Neural cell (in vitro differentiated cells): ENCODE data around the gene HDAC9. TPM values are rescaled to one million over a fixed set of nuclear protein-coding genes. Genes with fewer than 3 reads are reported as not detected.

Experiments used
- H2AFZ ChIP-seq: fragments of 200-600, 300-800 bp; sonication (generic), shearing (Covaris generic); 2 replicates; pipeline ENCODE4 v1.6.0; 2014; ENCODE audit warnings: low read depth, mild to moderate bottlenecking, antibody characterized with exemption, low read length, moderate library complexity
- H3F3A ChIP-seq: fragments of 200-600 bp; shearing (Covaris generic); 2 replicates; pipeline ENCODE4 v1.6.1; 2016; ENCODE audit warnings: mild to moderate bottlenecking, moderate library complexity, mixed read lengths, antibody characterized with exemption, low read length; ENCODE audit not compliant: insufficient read depth, poor library complexity, severe bottlenecking
- H3K27ac ChIP-seq: fragments of 200-600, 300-800 bp; sonication (generic), shearing (Covaris generic); 2 replicates; pipeline ENCODE4 v1.5.1; 2014; ENCODE audit warnings: mild to moderate bottlenecking, low read length, moderate library complexity
- H3K27me3 ChIP-seq: fragments of 300-800, 200-600 bp; sonication (generic), shearing (Covaris generic); 2 replicates; pipeline ENCODE4 v1.6.0; 2014; ENCODE audit warnings: mild to moderate bottlenecking, low read depth, low read length, moderate library complexity; ENCODE audit not compliant: insufficient read depth
- H3K36me3 ChIP-seq: fragments of 300-800, 200-600 bp; sonication (generic), shearing (Covaris generic); 2 replicates; pipeline ENCODE4 v1.5.1; 2014; ENCODE audit warnings: mild to moderate bottlenecking, antibody characterized with exemption, low read length, moderate library complexity; ENCODE audit not compliant: insufficient read depth
- H3K4me2 ChIP-seq: fragments of 300-800, 200-600 bp; sonication (generic), shearing (Covaris generic); 2 replicates; pipeline ENCODE4 v1.6.0; 2014; ENCODE audit warnings: mild to moderate bottlenecking, low read length
- H3K4me3 ChIP-seq: fragments of 300-800, 200-600 bp; sonication (generic), shearing (Covaris generic); 2 replicates; pipeline ENCODE4 v1.5.1; 2014; ENCODE audit warnings: mild to moderate bottlenecking, low read length, moderate library complexity
- H3K79me2 ChIP-seq: fragments of 200-600 bp; shearing (Covaris generic); replicated peaks from 2 replicates; pipeline ENCODE4 v1.6.0; 2014; ENCODE audit warnings: mild to moderate bottlenecking, low read length, moderate library complexity; ENCODE audit not compliant: insufficient read depth
- H3K9ac ChIP-seq: fragments of 300-800, 200-600 bp; sonication (generic), shearing (Covaris generic); 2 replicates; pipeline ENCODE4 v1.6.1; 2016; ENCODE audit warnings: mild to moderate bottlenecking, low read length, mixed read lengths
- H3K9me2 ChIP-seq: fragments of 200-600 bp; shearing (Covaris generic); 2 replicates; pipeline ENCODE4 v1.6.1; 2016; ENCODE audit warnings: mild to moderate bottlenecking, low read length, mixed read lengths; ENCODE audit not compliant: insufficient read depth
- H3K9me3 ChIP-seq: fragments of 200-600, 300-800 bp; sonication (generic), shearing (Covaris generic); 2 replicates; pipeline ENCODE4 v1.6.1; 2016; ENCODE audit warnings: mild to moderate bottlenecking, mixed run types, low read length, moderate library complexity, mixed read lengths
- H4K20me1 ChIP-seq: fragments of 200-600 bp; shearing (Covaris generic); 2 replicates; pipeline ENCODE4 v1.6.1; 2016; ENCODE audit warnings: mild to moderate bottlenecking, mixed run types; ENCODE audit not compliant: insufficient read depth
- CTCF ChIP-seq: fragments of 450-650 bp; IDR thresholded peaks from 2 replicates; pipeline ENCODE4 v1.5.1; 2014; ENCODE audit warnings: antibody characterized with exemption, mild to moderate bottlenecking, moderate library complexity; ENCODE audit not compliant: poor library complexity, severe bottlenecking
- EP300 ChIP-seq: fragments of 450-650 bp; conservative IDR thresholded peaks from 2 replicates; pipeline ENCODE4 v1.6.1; 2014; ENCODE audit warnings: antibody characterized with exemption, mild to moderate bottlenecking, moderate library complexity; ENCODE audit not compliant: poor library complexity, severe bottlenecking
- EZH2 ChIP-seq: fragments of 200-600, 300-800 bp; shearing (Covaris generic), sonication (generic); IDR thresholded peaks from 2 replicates; pipeline ENCODE4 v1.6.1; 2014; ENCODE audit warnings: antibody characterized with exemption, low read length, borderline replicate concordance, mild to moderate bottlenecking; ENCODE audit not compliant: insufficient read depth, poor library complexity, severe bottlenecking
- MXI1 ChIP-seq: fragments of 450-650 bp; conservative IDR thresholded peaks from 2 replicates; pipeline ENCODE4 v1.6.1; 2014; ENCODE audit warnings: antibody characterized with exemption, mild to moderate bottlenecking; ENCODE audit not compliant: poor library complexity, severe bottlenecking
- POLR2AphosphoS5 ChIP-seq: IDR thresholded peaks from 2 replicates; pipeline ENCODE4 v1.6.1; 2012
- RAD21 ChIP-seq: fragments of 450-650 bp; conservative IDR thresholded peaks from 2 replicates; pipeline ENCODE4 v1.6.1; 2014; ENCODE audit warnings: antibody characterized with exemption, mild to moderate bottlenecking, moderate library complexity
- REST ChIP-seq: IDR thresholded peaks from 2 replicates; pipeline ENCODE4 v1.6.1; 2012; ENCODE audit warnings: borderline replicate concordance
- SMC3 ChIP-seq: fragments of 450-650 bp; conservative IDR thresholded peaks from 2 replicates; pipeline ENCODE4 v1.6.1; 2014; ENCODE audit warnings: antibody characterized with exemption, mild to moderate bottlenecking, moderate library complexity; ENCODE audit not compliant: poor library complexity
- TAF1 ChIP-seq: IDR thresholded peaks from 2 replicates; pipeline ENCODE4 v1.6.1; 2012; ENCODE audit warnings: low read depth
- polyA plus RNA-seq: library from polyadenylated mRNA; depleted of rRNA; stranded (reverse); fragments of >200 nt; gene quantifications from 2 replicates; pipeline ENCODE4 v1.2.3, GENCODE V29; 2014

HDAC9 gene
- polyA plus RNA-seq, 1 donor from 2014 or later = 15.9 TPM

GRCh38 chr7:18760046-18760445, 264.5 kb downstream of the HDAC9 start:
- H3K4me3 ChIP-seq = no peak overlapping the region
- no peaks in the 10 kb centered on the region for H3K36me3 ChIP-seq
- no peak overlapping the region for H2AFZ ChIP-seq
- H3K27me3 ChIP-seq = no peaks in the 10 kb centered on the region
- H3K9ac ChIP-seq = no peak overlapping the region
- no peak overlapping the region for H3K4me2 ChIP-seq
- H3K9me2 ChIP-seq = no peaks in the 10 kb centered on the region
- H3K79me2 ChIP-seq = no peaks in the 10 kb centered on the region
- H3F3A ChIP-seq = no peaks in the 10 kb centered on the region
- H3K27ac ChIP-seq = no peak overlapping the region
- H4K20me1 ChIP-seq = no peaks in the 10 kb centered on the region
- TF ChIP-seq SMC3 (no peak), EP300 (no peak), TAF1 (no peak), RAD21 (no peak), CTCF (no peak), REST (no peak), MXI1 (no peak)
- H3K9me3 ChIP-seq = no peaks in the 10 kb centered on the region

DNA sequence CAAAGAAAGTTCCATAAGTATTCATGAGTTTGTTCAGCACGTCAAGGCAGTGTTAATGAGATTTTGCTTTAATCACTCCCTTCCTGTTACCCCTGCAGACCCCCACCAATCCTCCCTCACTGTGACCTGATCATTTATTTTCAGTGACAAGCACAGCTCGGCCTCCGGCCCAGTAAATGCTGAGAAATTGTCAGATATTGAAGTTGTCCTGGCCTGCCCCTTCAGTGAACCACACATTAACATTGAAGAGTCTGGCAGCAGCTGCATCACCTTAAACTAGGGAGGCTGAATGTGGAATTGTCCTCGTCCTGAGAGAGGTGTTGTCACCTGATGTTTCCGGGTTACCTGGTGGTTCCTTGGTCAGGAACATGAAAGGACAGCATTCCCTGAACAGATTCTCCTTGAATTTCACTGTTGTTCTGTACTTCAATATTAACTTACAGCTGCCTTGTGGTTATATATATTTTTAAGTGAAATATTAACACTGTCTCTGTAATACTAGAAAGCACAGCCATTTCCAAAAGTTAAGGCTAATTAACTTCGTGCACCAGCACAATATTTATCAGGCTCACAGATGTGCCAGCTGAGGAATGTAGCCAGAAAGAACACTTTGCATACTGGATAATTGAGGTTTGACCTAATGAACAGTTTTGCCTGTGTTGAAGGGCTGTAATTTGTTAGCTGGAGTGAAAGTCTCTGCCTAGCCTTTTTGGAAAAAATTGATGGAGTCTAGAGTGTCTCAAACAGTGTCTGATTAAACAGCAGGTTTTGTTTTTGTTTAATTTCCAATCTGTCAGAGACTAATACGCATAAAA, 265.3 kb downstream of the HDAC9 start:
- H3K79me2 ChIP-seq = no peaks in the 10 kb centered on the region
- no peak overlapping the region for H3K4me3 ChIP-seq
- H3K9me2 ChIP-seq = no peaks in the 10 kb centered on the region
- no peaks in the 10 kb centered on the region for H4K20me1 ChIP-seq
- H3F3A ChIP-seq = no peaks in the 10 kb centered on the region
- H3K36me3 ChIP-seq = no peaks in the 10 kb centered on the region
- H3K4me2 ChIP-seq = no peak overlapping the region
- H2AFZ ChIP-seq = no peak overlapping the region
- no peaks in the 10 kb centered on the region for H3K9me3 ChIP-seq
- no peak overlapping the region for H3K9ac ChIP-seq
- no peaks in the 10 kb centered on the region for H3K27me3 ChIP-seq
- TF ChIP-seq REST (no peak), SMC3 (no peak), EZH2 (no peak), CTCF (no peak), MXI1 (no peak), POLR2AphosphoS5 (no peak), EP300 (no peak)
- no peak overlapping the region for H3K27ac ChIP-seq
